GM18498 (cell line): ENCODE results near the gene BATF3.

Source experiments
- ATAC-seq: cut with Tn5 transposase; IDR thresholded peaks from one replicate; pipeline ENCODE4 v1.9.1; 2021; ENCODE audit warnings: mild to moderate bottlenecking, moderate library complexity; ENCODE audit not compliant: unreplicated experiment

Gene BATF3

GRCh38 chr1:212685429-212685828, 14.2 kb downstream of the BATF3 start:
- ATAC-seq, result no peak

DNA sequence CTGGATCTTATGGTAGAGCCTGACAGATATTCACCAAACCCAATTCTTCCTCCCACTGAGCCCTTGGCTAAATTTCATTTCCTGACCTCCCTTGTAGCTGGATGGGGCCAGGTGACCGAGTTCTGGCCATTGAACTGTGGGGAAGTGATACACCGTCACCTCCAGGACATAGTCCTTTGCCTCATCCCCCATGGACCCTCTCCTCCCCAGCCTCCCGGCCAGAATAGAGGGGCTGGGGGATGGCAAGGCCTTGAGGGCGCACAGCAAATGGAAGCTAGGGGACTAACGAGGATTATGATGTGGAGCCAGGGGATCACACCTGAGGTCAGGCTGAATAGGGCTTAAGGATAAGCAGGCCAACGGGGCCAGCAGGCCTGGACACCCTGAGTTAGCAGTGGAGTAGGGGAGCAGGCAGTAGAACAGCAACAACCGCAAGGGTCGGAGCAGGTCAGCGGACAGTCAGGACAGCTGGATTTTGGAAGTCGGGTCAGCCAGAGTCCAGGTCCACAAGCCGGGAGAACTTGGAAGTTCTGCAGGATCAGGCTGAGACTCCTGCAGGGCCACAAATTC, 15.0 kb downstream of the BATF3 start:
- ATAC-seq, result no peak

DNA sequence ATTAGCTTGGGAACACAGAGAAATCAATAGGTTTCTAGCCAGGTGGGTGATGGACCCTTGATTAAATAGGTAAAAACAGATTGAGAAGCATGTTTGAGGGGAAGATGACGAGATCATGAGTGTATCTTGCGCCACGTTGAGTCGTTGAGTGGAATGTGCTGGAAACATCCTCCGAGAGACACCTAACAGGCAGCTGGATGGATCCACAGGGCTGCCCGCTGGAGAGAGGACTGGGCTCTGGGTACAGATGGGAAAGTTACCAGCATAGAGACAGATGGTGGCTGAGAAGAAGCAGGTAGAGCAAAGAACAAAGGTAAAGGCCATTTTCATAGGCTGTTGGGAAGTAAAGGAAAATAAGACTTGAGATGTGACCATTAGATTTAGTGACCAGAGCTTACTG, 15.6 kb downstream of the BATF3 start:
- ATAC-seq, result no peak

GRCh38 chr1:212683357-212683722, 16.3 kb downstream of the BATF3 start:
- ATAC-seq, result peak; percentile 84

GRCh38 chr1:212680680-212681389, 18.8 kb downstream of the BATF3 start:
- no peak for ATAC-seq

- peak; percentile 63 for ATAC-seq
Observed at GRCh38 chr1:212678456-212679410, 20.9 kb downstream of the BATF3 start.

GRCh38 chr1:212677573-212677972, 22.1 kb downstream of the BATF3 start:
- ATAC-seq, result no peak

DNA sequence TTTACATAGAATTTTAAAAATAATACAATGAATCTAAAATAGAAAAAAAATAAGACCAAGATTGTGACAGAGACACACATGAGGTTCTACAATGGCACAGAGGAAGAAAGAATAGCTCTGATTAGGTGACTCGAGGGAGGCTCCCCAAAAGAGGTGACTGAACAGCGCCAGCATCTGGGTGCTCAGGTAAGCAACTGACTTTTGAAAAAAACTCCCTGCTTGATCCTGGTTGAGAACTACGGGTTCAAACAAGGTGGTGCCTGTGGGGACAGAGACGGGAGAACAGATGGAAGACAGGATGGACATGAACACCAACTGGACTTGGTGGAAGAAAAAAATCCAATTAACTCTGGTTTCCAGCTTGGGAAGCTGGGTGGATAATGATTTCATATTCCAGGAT, 22.5 kb downstream of the BATF3 start:
- ATAC-seq, result no peak

- no peak for ATAC-seq
Observed at GRCh38 chr1:212675675-212676074, 24.0 kb downstream of the BATF3 start.

DNA sequence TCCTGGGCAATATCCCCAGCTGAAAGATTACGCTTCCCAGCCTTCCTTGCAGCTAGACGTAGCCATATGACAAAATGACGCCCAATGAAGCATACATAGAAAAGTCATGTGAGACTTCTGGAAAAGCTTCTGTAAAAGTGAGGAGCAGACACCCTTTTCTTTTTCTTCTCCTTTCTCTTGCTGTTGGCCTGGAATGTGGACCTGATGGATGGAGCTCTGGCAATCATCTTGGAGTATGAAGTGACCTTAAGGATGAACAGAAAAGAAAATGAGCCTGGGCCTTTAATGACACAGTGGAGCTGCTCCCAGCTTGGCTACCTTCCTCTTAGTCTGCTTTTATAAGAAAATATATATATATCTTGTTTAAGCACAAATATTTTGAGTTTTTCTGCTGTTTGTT, 24.8 kb downstream of the BATF3 start:
- ATAC-seq, result no peak

- peak; percentile 50 for ATAC-seq
Observed at GRCh38 chr1:212671342-212672031, 28.2 kb downstream of the BATF3 start.

- no peak for ATAC-seq
Observed at GRCh38 chr1:212670882-212671281, 28.8 kb downstream of the BATF3 start.

DNA sequence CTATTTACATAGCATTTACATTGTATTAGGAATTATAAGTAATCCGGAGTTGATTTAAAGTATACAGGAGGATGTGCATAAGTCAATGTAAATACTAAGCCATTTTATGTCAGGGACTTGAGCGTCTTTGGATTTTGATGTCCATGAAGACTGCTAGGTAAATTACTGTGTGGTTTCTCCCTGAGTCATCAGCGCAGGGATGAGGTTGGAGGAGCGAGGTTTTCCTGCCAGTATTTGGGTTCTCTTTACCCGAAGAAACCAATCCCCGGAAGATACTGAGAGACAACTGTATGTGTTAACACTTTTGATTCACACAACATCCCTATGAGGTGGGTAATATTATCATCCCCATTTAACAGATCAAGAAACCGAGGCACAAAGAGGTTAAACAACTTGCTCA, 29.3 kb downstream of the BATF3 start:
- no peak for ATAC-seq

GRCh38 chr1:212669600-212669999, 30.0 kb downstream of the BATF3 start:
- no peak for ATAC-seq

DNA sequence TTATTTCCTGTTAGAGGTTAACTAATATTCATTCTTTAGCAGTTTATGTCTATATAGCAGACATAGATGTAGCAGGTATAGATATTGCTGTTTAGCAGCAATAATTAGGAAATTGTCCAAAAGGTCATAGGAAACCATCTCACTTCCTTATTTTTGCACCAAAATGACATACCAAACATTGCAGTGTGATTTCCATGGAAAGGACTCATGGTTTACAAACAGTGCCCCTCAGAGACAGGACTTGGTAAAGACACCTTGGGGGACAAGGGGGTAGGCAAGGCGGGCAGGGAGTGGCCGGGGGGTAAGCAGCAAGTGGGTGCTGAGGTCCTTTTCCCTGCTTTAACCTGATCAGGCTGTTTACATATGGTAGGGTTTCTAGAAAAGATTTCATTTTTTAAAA, 30.5 kb downstream of the BATF3 start:
- ATAC-seq, result no peak

DNA sequence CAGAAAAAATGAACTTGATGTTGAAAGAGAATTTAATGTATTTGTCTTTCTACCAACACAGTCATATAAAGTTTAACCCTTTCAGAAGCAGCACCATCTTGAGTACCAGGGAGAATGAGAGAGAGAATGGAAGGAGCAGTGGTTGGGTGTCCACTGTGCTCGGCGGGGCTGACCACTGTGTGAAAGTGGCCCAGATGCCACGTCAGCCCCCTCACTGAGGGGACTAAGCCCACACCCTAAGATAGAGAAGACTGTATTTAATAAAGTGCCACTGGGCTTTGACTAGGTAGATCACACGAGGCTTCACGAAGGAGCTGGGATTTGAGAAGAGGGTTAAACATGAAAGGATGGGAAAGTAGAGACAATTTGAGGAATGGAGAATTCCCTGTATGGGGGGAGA, 31.2 kb downstream of the BATF3 start:
- no peak for ATAC-seq

GRCh38 chr1:212667223-212668139, 32.2 kb downstream of the BATF3 start:
- peak; percentile 49 for ATAC-seq

GRCh38 chr1:212666116-212666775, 33.4 kb downstream of the BATF3 start:
- no peak for ATAC-seq

- peak; percentile 96 for ATAC-seq
Observed at GRCh38 chr1:212665241-212666115, 34.2 kb downstream of the BATF3 start.
